ENCODE data around the gene ANKRD11. TPM values are rescaled to one million over a fixed set of nuclear protein-coding genes. Genes with fewer than 3 reads are reported as not detected.
A peak's percentile ranks its signal among the peaks of the same experiment; 100 is the strongest.

Gene ANKRD11
- total RNA-seq, 1 experiment from 2014 or later: 266 TPM

DNA sequence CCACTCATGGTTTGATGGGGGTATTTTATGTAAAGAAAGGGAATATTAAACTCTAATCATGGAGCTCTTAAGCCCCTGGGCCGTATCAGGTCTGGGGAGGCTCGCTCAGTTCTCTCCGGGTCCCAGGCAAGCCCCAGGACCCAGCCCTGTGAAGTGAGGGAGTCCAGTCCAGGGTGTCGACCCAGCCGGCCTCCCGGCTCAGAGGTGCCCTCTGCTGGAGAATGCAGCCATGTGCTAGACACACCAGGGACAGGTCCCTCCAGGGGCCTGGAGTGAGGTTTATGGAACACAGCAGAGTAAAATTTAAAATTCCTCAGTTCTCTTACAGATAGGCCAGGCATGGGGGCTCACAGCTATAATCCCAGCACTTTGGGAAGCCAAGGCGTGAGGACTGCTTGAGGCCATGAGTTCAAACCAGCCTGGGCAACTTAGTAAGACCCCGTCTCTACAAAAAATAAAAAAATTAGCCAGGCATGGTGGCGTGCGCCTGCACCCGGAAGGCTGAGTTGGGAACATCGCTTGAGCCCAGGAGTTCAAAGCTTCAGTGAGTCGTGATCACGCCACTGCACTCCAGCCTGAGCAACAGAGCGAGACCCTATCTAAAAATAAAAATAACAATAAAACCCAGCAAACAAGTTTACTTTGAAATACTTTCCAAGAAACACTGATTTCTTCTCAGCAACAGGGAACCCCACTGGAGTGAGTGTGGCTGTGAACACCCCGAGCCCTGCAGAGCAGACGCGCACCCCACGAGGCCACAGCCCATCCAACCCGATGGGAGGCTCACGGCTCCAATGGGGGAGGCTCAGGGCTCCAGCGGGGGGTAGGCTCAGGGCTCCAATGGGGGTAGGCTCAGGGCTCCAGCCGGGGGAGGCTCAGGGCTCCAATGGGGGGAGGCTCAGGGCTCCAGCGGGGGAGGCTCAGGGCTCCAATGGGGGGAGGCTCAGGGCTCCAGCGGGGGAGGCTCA lies 200.6 kb downstream of the ANKRD11 start:
- no peaks in the 10 kb centered on the region for H3K4me1 ChIP-seq (ENCODE audit: control insufficient read depth in 1 of 2, insufficient read depth in 2 of 2, low read length in 2 of 2)
- no TSS peak for BruUV-seq (replicated peaks)
- ATAC-seq (peak; percentile 95), DNase-seq (ENCODE audit: low read depth, low spot score) (peak; percentile 52)
- H2AFZ ChIP-seq (ENCODE audit: low read depth, low read length, poor library complexity, severe bottlenecking): no peak overlapping the region
- H3K79me2 ChIP-seq (ENCODE audit: insufficient read depth, low read length): peaks cover 56% of the 10 kb centered on the region; the same call in 1 of the 2 replicates
- no peak overlapping the region for H3K4me2 ChIP-seq (ENCODE audit: low read length)
- ChIA-PET POLR2A (no interaction called here), RAD21 (ENCODE audit: low non-redundant PET in 1 of 2, low total read pairs in 2 of 2, uncharacterized antibody in 2 of 2, unreplicated experiment in 2 of 2) (no interaction called here), CTCF (interaction anchor here (1.4 kb wide), 1 partner anchor 42 kb away, joined by 3 read pairs; no protein-coding TSS in a partner anchor)
- no peaks in the 10 kb centered on the region for H3K27me3 ChIP-seq (ENCODE audit: insufficient read depth, low read length)
- no peaks in the 10 kb centered on the region; the same call in 1 of the 2 replicates for H4K20me1 ChIP-seq (ENCODE audit: insufficient read depth)
- no peak overlapping the region for H3K9ac ChIP-seq (ENCODE audit: low read length)
- peaks cover 40 to 45% of the 10 kb centered on the region in 2 experiments; a peak in 3 of 4 replicates for H3K36me3 ChIP-seq (ENCODE audit: control insufficient read depth in 1 of 2, insufficient read depth in 2 of 2, low read length in 2 of 2)
- intact Hi-C loops (cut with micrococcal nuclease): loop anchor here (2.0 kb wide), 1 partner anchor 73 kb away; the partner anchor contains the start of gene ZNF778
- no peaks in the 10 kb centered on the region for H3K9me3 ChIP-seq (ENCODE audit: control insufficient read depth in 1 of 2, insufficient read depth in 1 of 2, low read depth in 1 of 2, low read length in 2 of 2)
- TF ChIP-seq JUND (IDR thresholded peaks at IDR 0.05) (no peak), RAD21 (IDR thresholded peaks at IDR 0.05; ENCODE audit: low read depth) (peak; percentile 81), EZH2 (IDR thresholded peaks at IDR 0.05) (no peak), POLR2A (IDR thresholded peaks at IDR 0.05; ENCODE audit: borderline replicate concordance, extremely low read depth, insufficient read depth, insufficient read length) (no peak), EGR1 (IDR thresholded peaks at IDR 0.05; ENCODE audit: low read depth) (no peak), TCF7L2 (IDR thresholded peaks at IDR 0.05; ENCODE audit: borderline replicate concordance, extremely low read depth, insufficient read depth, insufficient read length) (no peak), YY1 (IDR thresholded peaks at IDR 0.05; ENCODE audit: extremely low read depth, insufficient replicate concordance, low read depth, low read length) (peak; percentile 73), EZH2phosphoT487 (IDR thresholded peaks at IDR 0.05; ENCODE audit: borderline replicate concordance) (no peak), ZFX (IDR thresholded peaks at IDR 0.05) (no peak), CBX3 (IDR thresholded peaks at IDR 0.05; ENCODE audit: low read depth) (no peak), FOSL1 (IDR thresholded peaks at IDR 0.05; ENCODE audit: low read depth) (no peak), ZNF274 (IDR thresholded peaks at IDR 0.05; ENCODE audit: low read depth, low read length) (no peak), POLR2AphosphoS5 (IDR thresholded peaks at IDR 0.05; ENCODE audit: low read depth, low read length) (no peak), ELF1 (IDR thresholded peaks at IDR 0.05; ENCODE audit: borderline replicate concordance, low read depth) (no peak)
- TF ChIP-seq, protein P1, sequence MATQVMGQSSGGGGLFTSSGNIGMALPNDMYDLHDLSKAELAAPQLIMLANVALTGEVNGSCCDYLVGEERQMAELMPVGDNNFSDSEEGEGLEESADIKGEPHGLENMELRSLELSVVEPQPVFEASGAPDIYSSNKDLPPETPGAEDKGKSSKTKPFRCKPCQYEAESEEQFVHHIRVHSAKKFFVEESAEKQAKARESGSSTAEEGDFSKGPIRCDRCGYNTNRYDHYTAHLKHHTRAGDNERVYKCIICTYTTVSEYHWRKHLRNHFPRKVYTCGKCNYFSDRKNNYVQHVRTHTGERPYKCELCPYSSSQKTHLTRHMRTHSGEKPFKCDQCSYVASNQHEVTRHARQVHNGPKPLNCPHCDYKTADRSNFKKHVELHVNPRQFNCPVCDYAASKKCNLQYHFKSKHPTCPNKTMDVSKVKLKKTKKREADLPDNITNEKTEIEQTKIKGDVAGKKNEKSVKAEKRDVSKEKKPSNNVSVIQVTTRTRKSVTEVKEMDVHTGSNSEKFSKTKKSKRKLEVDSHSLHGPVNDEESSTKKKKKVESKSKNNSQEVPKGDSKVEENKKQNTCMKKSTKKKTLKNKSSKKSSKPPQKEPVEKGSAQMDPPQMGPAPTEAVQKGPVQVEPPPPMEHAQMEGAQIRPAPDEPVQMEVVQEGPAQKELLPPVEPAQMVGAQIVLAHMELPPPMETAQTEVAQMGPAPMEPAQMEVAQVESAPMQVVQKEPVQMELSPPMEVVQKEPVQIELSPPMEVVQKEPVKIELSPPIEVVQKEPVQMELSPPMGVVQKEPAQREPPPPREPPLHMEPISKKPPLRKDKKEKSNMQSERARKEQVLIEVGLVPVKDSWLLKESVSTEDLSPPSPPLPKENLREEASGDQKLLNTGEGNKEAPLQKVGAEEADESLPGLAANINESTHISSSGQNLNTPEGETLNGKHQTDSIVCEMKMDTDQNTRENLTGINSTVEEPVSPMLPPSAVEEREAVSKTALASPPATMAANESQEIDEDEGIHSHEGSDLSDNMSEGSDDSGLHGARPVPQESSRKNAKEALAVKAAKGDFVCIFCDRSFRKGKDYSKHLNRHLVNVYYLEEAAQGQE (IDR thresholded peaks at IDR 0.05; ENCODE audit: low read depth): no peak
- TF ChIP-seq, protein P2, sequence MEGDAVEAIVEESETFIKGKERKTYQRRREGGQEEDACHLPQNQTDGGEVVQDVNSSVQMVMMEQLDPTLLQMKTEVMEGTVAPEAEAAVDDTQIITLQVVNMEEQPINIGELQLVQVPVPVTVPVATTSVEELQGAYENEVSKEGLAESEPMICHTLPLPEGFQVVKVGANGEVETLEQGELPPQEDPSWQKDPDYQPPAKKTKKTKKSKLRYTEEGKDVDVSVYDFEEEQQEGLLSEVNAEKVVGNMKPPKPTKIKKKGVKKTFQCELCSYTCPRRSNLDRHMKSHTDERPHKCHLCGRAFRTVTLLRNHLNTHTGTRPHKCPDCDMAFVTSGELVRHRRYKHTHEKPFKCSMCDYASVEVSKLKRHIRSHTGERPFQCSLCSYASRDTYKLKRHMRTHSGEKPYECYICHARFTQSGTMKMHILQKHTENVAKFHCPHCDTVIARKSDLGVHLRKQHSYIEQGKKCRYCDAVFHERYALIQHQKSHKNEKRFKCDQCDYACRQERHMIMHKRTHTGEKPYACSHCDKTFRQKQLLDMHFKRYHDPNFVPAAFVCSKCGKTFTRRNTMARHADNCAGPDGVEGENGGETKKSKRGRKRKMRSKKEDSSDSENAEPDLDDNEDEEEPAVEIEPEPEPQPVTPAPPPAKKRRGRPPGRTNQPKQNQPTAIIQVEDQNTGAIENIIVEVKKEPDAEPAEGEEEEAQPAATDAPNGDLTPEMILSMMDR (IDR thresholded peaks at IDR 0.05 in 2 of 3, conservative IDR thresholded peaks at IDR 0.05 in 1 of 3; ENCODE audit: borderline replicate concordance in 1 of 3, insufficient read depth in 1 of 3, low read depth in 2 of 3, low read length in 2 of 3): peak; percentile 85 to 99 (median 99)
- TF ChIP-seq, protein P3, sequence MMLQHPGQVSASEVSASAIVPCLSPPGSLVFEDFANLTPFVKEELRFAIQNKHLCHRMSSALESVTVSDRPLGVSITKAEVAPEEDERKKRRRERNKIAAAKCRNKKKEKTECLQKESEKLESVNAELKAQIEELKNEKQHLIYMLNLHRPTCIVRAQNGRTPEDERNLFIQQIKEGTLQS (IDR thresholded peaks at IDR 0.05): no peak
- TF ChIP-seq, protein P4, sequence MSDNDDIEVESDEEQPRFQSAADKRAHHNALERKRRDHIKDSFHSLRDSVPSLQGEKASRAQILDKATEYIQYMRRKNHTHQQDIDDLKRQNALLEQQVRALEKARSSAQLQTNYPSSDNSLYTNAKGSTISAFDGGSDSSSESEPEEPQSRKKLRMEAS (IDR thresholded peaks at IDR 0.05): no peak; the same call in 1 of the 2 replicates
- H3K4me3 ChIP-seq (replicated peaks in 1 of 2; ENCODE audit: low read depth in 1 of 2, low read length in 2 of 2): no peak overlapping the region
- H3K27ac ChIP-seq (ENCODE audit: low read depth, low read length): peak overlapping the region; percentile 21; the same call in 1 of the 2 replicates
- no peaks in the 10 kb centered on the region for H3K9me2 ChIP-seq (ENCODE audit: insufficient read depth)

Data from HCT116 (cell line).